COLO829 (cell line): Measurements from ENCODE around the gene COX4I2.
"Not testable (repeated sequence)": the region's sequence is repeated elsewhere in the genome, so short reads cannot be mapped to it uniquely, and the experiment has no call there.

Experiments used
- DNase-seq: peaks from one replicate; pipeline ENCODE4 v3.0.0; 2012; ENCODE audit warnings: low spot score

Gene COX4I2

DNA sequence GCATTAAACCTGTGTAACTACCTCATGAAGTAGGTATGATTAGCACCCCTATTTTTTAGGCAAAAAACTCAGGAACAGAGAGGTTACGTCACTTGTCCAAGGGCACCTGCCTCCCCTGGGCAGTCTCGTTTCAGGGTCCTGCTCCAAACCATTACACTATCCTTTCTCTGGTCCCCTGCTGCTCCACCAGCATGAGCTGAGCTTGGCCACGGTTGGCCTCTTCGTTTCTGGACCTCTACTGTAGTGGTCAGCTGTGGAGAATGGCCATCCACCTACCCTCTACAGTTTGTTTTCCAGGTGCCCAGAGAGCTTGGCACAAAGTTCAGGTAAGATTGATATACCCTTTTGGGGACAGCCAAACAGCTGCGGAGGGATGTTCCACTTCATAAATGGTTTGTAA lies 16.8 kb downstream of the COX4I2 start:
- no peak for DNase-seq

DNA sequence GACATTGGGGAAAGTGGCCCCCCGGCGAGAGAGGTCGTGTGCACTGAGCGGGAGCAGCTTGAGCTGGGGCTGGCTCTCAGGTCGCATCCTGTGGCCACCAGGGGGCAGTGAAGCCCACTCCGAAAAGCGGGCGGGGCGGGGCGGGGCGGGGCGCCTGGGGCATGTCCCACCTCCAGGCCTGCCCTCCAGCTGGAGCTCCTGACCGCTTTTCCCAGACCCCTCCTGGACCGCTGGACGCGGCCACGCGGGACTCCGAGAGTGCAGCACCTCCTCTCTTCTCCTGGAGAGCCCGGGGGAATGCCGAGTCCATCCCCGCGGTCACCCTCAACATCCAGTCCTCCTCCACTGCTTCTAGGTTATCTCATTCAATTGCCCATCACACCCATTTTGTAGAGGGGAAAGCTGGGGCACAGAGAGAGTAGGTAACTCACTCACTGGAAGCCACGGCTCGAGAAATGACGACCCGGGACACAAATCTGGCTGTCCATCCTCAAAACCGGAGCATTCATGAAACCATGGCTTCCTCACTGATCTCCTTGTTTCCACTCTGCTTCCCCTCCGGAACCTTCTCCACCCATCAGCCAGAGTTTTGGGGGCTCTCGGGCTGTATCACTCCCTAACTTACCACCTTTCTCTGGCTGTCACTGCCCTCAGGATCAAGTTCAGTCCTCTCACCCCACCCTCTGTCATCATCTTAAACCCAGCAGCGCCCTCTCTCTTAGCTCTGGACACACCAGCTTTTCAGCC lies 24.1 kb downstream of the COX4I2 start:
- peak; percentile 78 for DNase-seq

DNA sequence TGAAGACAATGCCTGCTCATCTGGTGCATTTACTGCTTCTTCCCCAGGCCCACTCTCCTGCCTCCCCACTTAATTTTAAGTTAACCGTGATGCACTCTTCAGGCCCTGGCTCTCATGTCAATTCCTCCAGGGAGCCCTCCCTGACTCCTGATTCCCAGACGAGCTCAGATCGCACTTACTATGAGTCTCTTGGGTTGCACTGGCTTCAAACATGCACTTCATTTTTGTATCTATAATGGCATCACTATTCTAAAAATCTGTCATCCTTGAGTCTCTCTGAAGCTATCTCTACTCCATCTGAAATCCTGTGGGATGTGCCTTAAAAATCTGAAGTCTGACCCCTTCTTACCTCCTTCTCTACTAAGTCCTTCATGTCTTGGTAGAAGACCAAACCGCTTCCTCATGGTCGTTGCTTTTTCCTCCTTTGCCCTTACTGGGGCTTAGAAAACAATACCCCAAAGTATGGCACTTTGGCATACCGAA lies 24.7 kb downstream of the COX4I2 start:
- no peak for DNase-seq

GRCh38 chr20:31663524-31663837 lies 25.8 kb downstream of the COX4I2 start:
- DNase-seq, result no peak

DNA sequence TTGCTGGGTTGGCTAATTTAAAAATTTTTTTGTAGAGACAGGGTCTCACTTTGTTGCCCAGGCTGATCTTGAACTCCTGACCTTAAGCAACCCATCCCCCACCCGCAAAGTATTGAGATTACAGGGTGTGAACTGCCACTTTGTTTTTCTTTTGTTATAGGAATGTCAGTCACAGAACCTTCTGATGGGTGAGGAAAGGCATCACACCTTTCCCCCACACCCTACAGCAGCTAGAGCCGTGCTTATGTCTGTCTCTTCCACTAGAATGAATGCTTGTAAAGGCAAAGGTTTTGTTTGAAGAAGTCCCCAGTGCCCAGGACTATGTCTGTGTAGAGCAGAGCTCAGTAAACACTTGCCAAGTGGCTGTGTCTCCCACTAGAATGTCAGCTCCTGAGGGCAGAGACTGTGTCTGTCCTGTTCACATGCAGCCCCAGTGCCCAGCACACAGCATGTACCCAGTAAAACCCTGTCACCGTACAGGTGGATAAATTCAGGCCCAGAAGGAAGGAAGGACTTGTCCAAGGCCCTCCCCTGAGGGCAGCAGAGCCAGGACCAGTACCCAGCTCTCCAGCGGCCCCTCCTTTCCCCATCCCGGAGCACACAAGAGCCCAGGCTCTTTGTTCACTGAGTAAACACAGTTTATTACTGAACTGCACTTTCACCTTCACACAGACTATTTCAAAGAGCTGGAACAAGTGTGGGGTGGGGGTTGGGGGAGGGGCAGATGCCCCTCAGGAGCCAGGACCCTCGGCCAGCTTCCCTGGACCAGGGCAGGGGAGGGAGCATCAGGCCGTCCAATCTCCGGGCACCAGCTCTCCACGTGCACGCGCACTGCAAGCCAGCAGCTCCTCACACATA lies 26.4 kb downstream of the COX4I2 start:
- no peak for DNase-seq

GRCh38 chr20:31664696-31665354 lies 27.1 kb downstream of the COX4I2 start:
- DNase-seq, result no peak

GRCh38 chr20:31665753-31666152 lies 28.0 kb downstream of the COX4I2 start:
- no peak for DNase-seq

- peak; percentile 88 for DNase-seq
Observed at GRCh38 chr20:31666258-31667042, 28.7 kb downstream of the COX4I2 start.

- DNase-seq, result no peak
Observed at GRCh38 chr20:31667315-31668285, 29.9 kb downstream of the COX4I2 start.

- DNase-seq, result not testable (repeated sequence)
Observed at GRCh38 chr20:31668944-31669343, 31.2 kb downstream of the COX4I2 start.

- no peak for DNase-seq
Observed at GRCh38 chr20:31669876-31670275, 32.2 kb downstream of the COX4I2 start.

GRCh38 chr20:31670371-31671228 lies 32.9 kb downstream of the COX4I2 start:
- no peak for DNase-seq

- no peak for DNase-seq
Observed at GRCh38 chr20:31671324-31671723, 33.6 kb downstream of the COX4I2 start.

GRCh38 chr20:31673435-31673834 lies 35.7 kb downstream of the COX4I2 start:
- DNase-seq, result no peak

GRCh38 chr20:31673943-31674463 lies 36.3 kb downstream of the COX4I2 start:
- DNase-seq, result no peak

DNA sequence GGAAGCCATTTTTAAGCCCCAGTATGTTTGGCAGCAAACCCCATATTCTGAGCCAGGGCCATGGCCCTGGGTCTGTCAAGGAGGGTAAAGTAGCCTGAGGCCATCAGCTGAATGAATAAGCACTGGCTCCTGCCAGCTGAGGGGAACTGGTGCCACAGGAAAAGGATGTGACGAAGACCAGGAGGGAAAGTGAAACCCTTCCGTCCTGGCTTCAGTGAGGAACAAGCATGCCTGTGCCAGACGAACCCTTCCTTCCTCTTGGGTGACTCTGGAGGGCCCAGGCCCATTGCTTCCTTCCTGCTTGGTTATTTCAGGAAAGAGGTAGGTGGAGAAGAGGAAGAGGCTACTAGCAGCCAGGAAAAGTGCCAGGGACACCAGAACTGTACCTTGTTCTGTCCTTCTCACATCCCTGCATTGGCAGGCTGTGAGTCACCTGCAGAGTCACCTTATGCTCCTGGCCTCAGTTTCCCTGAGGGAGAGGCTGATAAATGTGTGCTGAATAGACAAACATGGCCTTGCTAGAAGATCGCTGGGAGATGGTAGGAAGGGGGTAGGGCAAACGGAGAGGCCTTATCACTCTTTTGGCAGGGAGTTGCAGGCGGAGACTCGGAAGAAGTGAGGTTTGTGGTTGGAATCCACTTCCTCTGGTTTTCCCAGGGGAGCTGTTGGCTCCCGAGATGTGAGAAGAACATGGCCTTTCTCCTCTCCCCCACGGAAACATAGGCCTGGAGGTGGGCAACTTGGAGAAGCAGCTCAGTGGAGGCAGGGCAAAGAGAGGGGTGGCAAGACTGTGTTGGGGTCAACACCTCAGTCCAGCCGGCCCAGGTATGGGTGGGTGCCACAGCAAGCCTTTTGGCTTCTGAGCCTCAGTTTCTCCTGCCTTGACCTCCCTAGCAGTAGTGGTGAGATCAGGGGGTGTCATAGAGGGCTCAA lies 37.4 kb downstream of the COX4I2 start:
- peak; percentile 92 for DNase-seq

- no peak for DNase-seq
Observed at GRCh38 chr20:31675828-31676608, 38.3 kb downstream of the COX4I2 start.

- DNase-seq, result no peak
Observed at GRCh38 chr20:31676609-31676989, 38.9 kb downstream of the COX4I2 start.
